IMR-90 (cell line): ENCODE measurements around the gene P2RY2. TPM values are rescaled to one million over a fixed set of nuclear protein-coding genes. Genes with fewer than 3 reads are reported as not detected.

Experiments
- ATAC-seq: fragments of 200-7000 bp; cut with Tn5 transposase; 2 replicates; pipeline ENCODE4 v1.9.1; 2020; ENCODE audit warnings: low read depth, mild to moderate bottlenecking, moderate library complexity
- BruUV-seq: library from RNA; stranded (reverse); fragments of 400-500 nt; replicated peaks from 2 replicates; lab custom pipeline; 2021; lab: Mats Ljungman, UMichigan
- CTCF ChIA-PET: fragments of 300-600 bp; formaldehyde crosslinking; extraction: SDS; loops from one replicate; lab custom pipeline; 2021; ENCODE audit warnings: antibody characterized with exemption; lab: Yijun Ruan, JAX
- POLR2A ChIA-PET: fragments of 300-600 bp; sonication (Branson Sonifier 250); formaldehyde crosslinking; loops from one replicate; lab custom pipeline; 2022; ENCODE audit warnings: antibody characterized with exemption; ENCODE audit not compliant: unreplicated experiment; lab: Charles Lee
- DNase-seq: peaks from one replicate; pipeline ENCODE4 v3.0.0; 2013
- H2AFZ ChIP-seq: replicated peaks from 2 replicates; pipeline ENCODE3; 2013; ENCODE audit warnings: low read length, mild to moderate bottlenecking; ENCODE audit not compliant: poor library complexity
- H2AK5ac ChIP-seq: 2 replicates; pipeline ENCODE4 v1.6.1; 2013; ENCODE audit warnings: low read depth, low read length, inconsistent platforms
- H2AK9ac ChIP-seq: replicated peaks from 2 replicates; pipeline ENCODE3; 2013; ENCODE audit warnings: mild to moderate bottlenecking, low read depth, low read length, moderate library complexity; ENCODE audit not compliant: poor library complexity
- H2BK120ac ChIP-seq: 2 replicates; pipeline ENCODE4 v1.6.1; 2013; ENCODE audit warnings: low read depth, low read length, inconsistent platforms
- H2BK15ac ChIP-seq: 3 replicates; pipeline ENCODE4 v1.6.1; 2013; ENCODE audit warnings: low read depth, low read length, inconsistent platforms
- H2BK20ac ChIP-seq: 2 replicates; pipeline ENCODE4 v1.6.1; 2013; ENCODE audit warnings: low read depth, mild to moderate bottlenecking, inconsistent platforms, low read length, moderate library complexity
- H2BK5ac ChIP-seq: 2 replicates; pipeline ENCODE4 v1.6.1; 2013; ENCODE audit warnings: mild to moderate bottlenecking, low read depth, low read length, inconsistent platforms; ENCODE audit not compliant: poor library complexity, severe bottlenecking
- H3K14ac ChIP-seq: replicated peaks from 2 replicates; pipeline ENCODE4 v1.6.1; 2013; ENCODE audit warnings: low read depth, low read length, inconsistent platforms
- H3K18ac ChIP-seq: 2 replicates; pipeline ENCODE4 v1.6.1; 2013; ENCODE audit warnings: low read depth, low read length, control low read depth
- H3K23ac ChIP-seq: 2 replicates; pipeline ENCODE4 v1.6.1; 2013; ENCODE audit warnings: low read depth, low read length, inconsistent platforms
- H3K27ac ChIP-seq: 2 replicates; pipeline ENCODE4 v1.5.1; 2013; ENCODE audit warnings: mild to moderate bottlenecking, control low read depth, low read length; ENCODE audit not compliant: insufficient read depth
- H3K27me3 ChIP-seq: 2 replicates; pipeline ENCODE4 v1.6.1; 2013; ENCODE audit warnings: low read length; ENCODE audit not compliant: control insufficient read depth, insufficient read depth
- H3K36me3 ChIP-seq: 2 replicates; pipeline ENCODE4 v1.6.1; 2013; ENCODE audit warnings: low read length, mixed read lengths; ENCODE audit not compliant: control insufficient read depth, insufficient read depth
- H3K4ac ChIP-seq: 2 replicates; pipeline ENCODE4 v1.6.1; 2013; ENCODE audit warnings: low read depth, low read length, inconsistent platforms
- H3K4me1 ChIP-seq: 2 replicates; pipeline ENCODE4 v1.6.1; 2013; ENCODE audit warnings: low read length, mixed read lengths; ENCODE audit not compliant: control insufficient read depth, insufficient read depth
- H3K4me2 ChIP-seq: 2 replicates; pipeline ENCODE4 v1.6.1; 2013; ENCODE audit warnings: low read depth, mild to moderate bottlenecking, control low read depth, low read length, moderate library complexity
- H3K4me3 ChIP-seq: 2 replicates; pipeline ENCODE4 v1.5.1; 2013; ENCODE audit warnings: low read depth, mild to moderate bottlenecking, control low read depth, low read length, moderate library complexity; ENCODE audit not compliant: insufficient read depth
- H3K56ac ChIP-seq: 2 replicates; pipeline ENCODE4 v1.6.1; 2013; ENCODE audit warnings: low read length, inconsistent platforms; ENCODE audit not compliant: insufficient read depth; ENCODE audit errors: extremely low read depth
- H3K79me1 ChIP-seq, 2 experiments: 2 replicates each; pipeline ENCODE4 v1.6.1; 2013; ENCODE audit warnings: low read length in 2 of 2, inconsistent platforms in 1 of 2, low read depth in 1 of 2
- H3K9ac ChIP-seq: 2 replicates; pipeline ENCODE4 v1.6.1; 2013; ENCODE audit warnings: low read depth, low read length, control low read depth
- H3K9me1 ChIP-seq: 2 replicates; pipeline ENCODE4 v1.6.1; 2013; ENCODE audit warnings: low read length, inconsistent platforms; ENCODE audit not compliant: insufficient read depth
- H3K9me3 ChIP-seq: 2 replicates; pipeline ENCODE4 v1.6.1; 2013; ENCODE audit warnings: low read length; ENCODE audit not compliant: control insufficient read depth, insufficient read depth
- H4K20me1 ChIP-seq: 2 replicates; pipeline ENCODE4 v1.6.1; 2013; ENCODE audit warnings: low read length, inconsistent platforms; ENCODE audit not compliant: insufficient read depth
- H4K5ac ChIP-seq: 2 replicates; pipeline ENCODE4 v1.6.1; 2013; ENCODE audit warnings: mild to moderate bottlenecking, low read depth, low read length, control low read depth
- H4K8ac ChIP-seq, 2 experiments: 2 replicates each; pipeline ENCODE4 v1.6.1; 2013; ENCODE audit warnings: low read depth in 2 of 2, low read length in 2 of 2, control low read depth in 1 of 2, inconsistent platforms in 1 of 2
- H4K91ac ChIP-seq: 2 replicates; pipeline ENCODE4 v1.6.1; 2013; ENCODE audit warnings: low read depth, low read length, inconsistent platforms; ENCODE audit not compliant: insufficient read depth
- BHLHE40 ChIP-seq: fragments of 150-350 bp; IDR thresholded peaks from 2 replicates; pipeline ENCODE4 v1.6.1; 2016; ENCODE audit warnings: mild to moderate bottlenecking, low read depth, low read length
- CEBPB ChIP-seq: IDR thresholded peaks from 2 replicates; pipeline ENCODE4 v1.6.1; 2012; ENCODE audit warnings: low read depth, low read length, improper control_type of control experiment
- CHD1 ChIP-seq: IDR thresholded peaks from 2 replicates; pipeline ENCODE4 v1.6.1; 2012; ENCODE audit warnings: low read depth, low read length, improper control_type of control experiment
- FOS ChIP-seq: fragments of 150-350 bp; IDR thresholded peaks from 2 replicates; pipeline ENCODE4 v1.6.1; 2016; ENCODE audit warnings: low read depth, low read length
- MAFK ChIP-seq: IDR thresholded peaks from 2 replicates; pipeline ENCODE4 v1.6.1; 2012; ENCODE audit warnings: low read depth, low read length, improper control_type of control experiment
- MAZ ChIP-seq: IDR thresholded peaks from 2 replicates; pipeline ENCODE4 v1.6.1; 2012; ENCODE audit warnings: low read depth, mild to moderate bottlenecking, low read length, improper control_type of control experiment, moderate library complexity, borderline replicate concordance
- MXI1 ChIP-seq: IDR thresholded peaks from 2 replicates; pipeline ENCODE4 v1.6.1; 2012; ENCODE audit warnings: low read depth, mild to moderate bottlenecking, low read length, moderate library complexity, borderline replicate concordance
- NFE2L2 ChIP-seq: fragments of 150-350 bp; IDR thresholded peaks from 2 replicates; pipeline ENCODE4 v1.6.1; 2016; ENCODE audit warnings: low read depth, mild to moderate bottlenecking, low read length
- POLR2A ChIP-seq: IDR thresholded peaks from 2 replicates; pipeline ENCODE4 v1.6.1; 2012; ENCODE audit warnings: mild to moderate bottlenecking, low read depth, low read length
- RAD21 ChIP-seq: IDR thresholded peaks from 2 replicates; pipeline ENCODE4 v1.6.1; 2012; ENCODE audit warnings: low read length, improper control_type of control experiment
- RCOR1 ChIP-seq: IDR thresholded peaks from 2 replicates; pipeline ENCODE4 v1.6.1; 2012; ENCODE audit warnings: mild to moderate bottlenecking, low read length, improper control_type of control experiment; ENCODE audit not compliant: insufficient replicate concordance
- RFX5 ChIP-seq: IDR thresholded peaks from 2 replicates; pipeline ENCODE4 v1.8.0; 2012; ENCODE audit warnings: low read depth, mild to moderate bottlenecking, low read length, moderate library complexity
- SMC3 ChIP-seq: fragments of 150-350 bp; IDR thresholded peaks from 2 replicates; pipeline ENCODE4 v1.6.1; 2016; ENCODE audit warnings: low read depth, mild to moderate bottlenecking, antibody characterized with exemption, low read length, moderate library complexity
- WGBS, 2 experiments: methylation state at CpG; one replicate each; pipeline versions ENCODE4 v1.1.5 to v1.1.7; 2013; ENCODE audit warnings: missing lambda C conversion rate in 2 of 2; ENCODE audit not compliant: insufficient read length in 1 of 2; ENCODE audit errors: extremely low coverage in 2 of 2; 5-methylcytosine and 5-hydroxymethylcytosine counted together
- dilution Hi-C: fragments of 300-500 bp; cut with HindIII; formaldehyde crosslinking; loops from one replicate; pipeline ENCODE4 v1.14.3; 2018; ENCODE audit warnings: low sequenced_read_pairs; ENCODE audit not compliant: unreplicated experiment
- in situ Hi-C: fragments of 300-500 bp; cut with MboI; formaldehyde crosslinking; loops from 3 replicates; pipeline ENCODE4 v1.14.3; 2019; ENCODE audit warnings: low sequenced_read_pairs, inconsistent platforms, mixed read lengths
- intact Hi-C: fragments of 100-400 bp; cut with micrococcal nuclease; formaldehyde crosslinking; loops from 2 replicates; pipeline ENCODE4 v1.10.0; 2022
- polyA plus RNA-seq, 3 experiments: library from polyadenylated mRNA; depleted of rRNA; stranded (reverse); fragments of >200 nt; gene quantifications; 2 replicates each; pipeline ENCODE4 v1.2.3, GENCODE V29; 2012; ENCODE audit warnings: low replicate concordance in 1 of 3
- total RNA-seq: library from RNA; depleted of rRNA; stranded (reverse); fragments of >200 nt; gene quantifications from 2 replicates; pipeline ENCODE4 v1.2.3, GENCODE V29; 2012
- TF ChIP-seq, protein P1 (sequence below): fragments of 150-350 bp; IDR thresholded peaks from 2 replicates; pipeline ENCODE4 v1.6.1; 2016; ENCODE audit warnings: low read depth, mild to moderate bottlenecking, low read length, moderate library complexity, borderline replicate concordance
- TF ChIP-seq, protein P2 (sequence below): conservative IDR thresholded peaks from 2 replicates; pipeline ENCODE4 v1.5.1; 2012; ENCODE audit warnings: mild to moderate bottlenecking, low read depth, low read length, improper control_type of control experiment
- TF ChIP-seq, protein P3 (sequence below): fragments of 150-350 bp; IDR thresholded peaks from 2 replicates; pipeline ENCODE4 v1.6.1; 2017; ENCODE audit warnings: mild to moderate bottlenecking, antibody characterized with exemption, low read length, low read depth

P2RY2 gene
- total and polyA plus RNA-seq, 2 of the 4 experiments (the other 2 are of a cell fraction), result not detected

DNA sequence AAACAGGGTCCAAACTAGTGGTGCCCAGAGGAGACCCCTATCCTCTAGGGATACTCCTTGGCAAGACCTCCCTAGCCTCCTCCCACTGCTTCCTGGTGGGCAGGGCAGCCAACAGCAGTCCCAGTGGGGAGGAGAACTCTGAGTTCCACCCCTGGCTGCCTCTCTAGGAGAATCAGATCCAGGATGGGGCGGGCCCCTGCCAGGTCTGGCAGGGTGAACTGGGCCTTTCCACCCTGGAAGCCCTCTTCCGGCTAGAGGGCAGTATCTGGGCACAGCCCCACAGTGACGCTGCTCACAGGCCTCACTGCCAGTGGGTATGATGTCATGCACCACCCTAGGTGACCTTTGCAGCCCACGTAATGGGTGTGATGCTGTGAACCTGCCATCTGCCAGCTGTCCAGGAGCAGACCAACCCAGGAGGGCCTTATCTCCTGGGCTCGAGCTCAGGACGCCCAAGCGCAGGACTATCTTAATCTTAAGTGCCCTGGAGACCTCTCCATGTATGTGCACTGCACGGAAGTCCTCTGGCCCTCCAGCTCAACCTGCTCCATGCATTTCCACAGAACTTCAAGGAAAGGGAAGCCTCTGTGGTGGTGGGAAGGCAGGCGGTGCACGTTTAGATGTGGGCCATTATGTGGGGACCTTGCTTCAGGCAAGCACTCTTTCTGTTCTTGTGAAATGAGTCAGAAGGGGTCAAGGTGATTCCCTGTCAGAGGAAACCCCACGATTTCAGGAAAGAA is 44.2 kb upstream of the P2RY2 start:
- Histone ChIP-seq H3K9me1 (peaks cover 15% of the 10 kb centered on the region), H3K4me1 (peaks cover 5% of the 10 kb centered on the region), H4K5ac (no peak overlapping the region), H3K4me3 (no peak overlapping the region), H3K9ac (no peak overlapping the region), H2BK20ac (no peak overlapping the region), H3K27me3 (no peaks in the 10 kb centered on the region), H3K4me2 (no peak overlapping the region), H3K23ac (no peak overlapping the region), H2BK5ac (no peak overlapping the region), H4K91ac (no peak overlapping the region), H2AK5ac (no peak overlapping the region), H3K79me1 (no peaks in the 10 kb centered on the region), H2AFZ (no peak overlapping the region), H3K36me3 (no peaks in the 10 kb centered on the region), H3K27ac (no peak overlapping the region), H2BK15ac (no peak overlapping the region), H3K14ac (no peak overlapping the region), H4K20me1 (no peaks in the 10 kb centered on the region), H3K18ac (no peak overlapping the region), H4K8ac (no peak overlapping the region), H3K4ac (no peak overlapping the region), H2AK9ac (no peak overlapping the region), H2BK120ac (no peak overlapping the region), H3K56ac (no peak overlapping the region), H3K9me3 (no peaks in the 10 kb centered on the region)
- DNase-seq (peak; percentile 25), ATAC-seq (no peak)
- in situ Hi-C loops (no loop called here), intact Hi-C loops (no loop called here), dilution Hi-C loops (no loop called here)
- no TSS peak for BruUV-seq
- CTCF ChIA-PET, result no interaction called here
- WGBS, 2 experiments, result 62% methylated on average over 3 of the region's 11 CpGs; no CpG with 5 or more reads in 1 of the 2 experiments
- TF ChIP-seq MAFK (no peak), MXI1 (no peak), RAD21 (no peak), NFE2L2 (no peak), CHD1 (no peak), RFX5 (no peak), BHLHE40 (no peak), FOS (no peak), SMC3 (no peak), CEBPB (no peak), POLR2A (no peak), MAZ (no peak), RCOR1 (no peak)
- TF ChIP-seq, protein P1, sequence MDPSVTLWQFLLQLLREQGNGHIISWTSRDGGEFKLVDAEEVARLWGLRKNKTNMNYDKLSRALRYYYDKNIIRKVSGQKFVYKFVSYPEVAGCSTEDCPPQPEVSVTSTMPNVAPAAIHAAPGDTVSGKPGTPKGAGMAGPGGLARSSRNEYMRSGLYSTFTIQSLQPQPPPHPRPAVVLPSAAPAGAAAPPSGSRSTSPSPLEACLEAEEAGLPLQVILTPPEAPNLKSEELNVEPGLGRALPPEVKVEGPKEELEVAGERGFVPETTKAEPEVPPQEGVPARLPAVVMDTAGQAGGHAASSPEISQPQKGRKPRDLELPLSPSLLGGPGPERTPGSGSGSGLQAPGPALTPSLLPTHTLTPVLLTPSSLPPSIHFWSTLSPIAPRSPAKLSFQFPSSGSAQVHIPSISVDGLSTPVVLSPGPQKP, result no peak
- TF ChIP-seq, protein P2, sequence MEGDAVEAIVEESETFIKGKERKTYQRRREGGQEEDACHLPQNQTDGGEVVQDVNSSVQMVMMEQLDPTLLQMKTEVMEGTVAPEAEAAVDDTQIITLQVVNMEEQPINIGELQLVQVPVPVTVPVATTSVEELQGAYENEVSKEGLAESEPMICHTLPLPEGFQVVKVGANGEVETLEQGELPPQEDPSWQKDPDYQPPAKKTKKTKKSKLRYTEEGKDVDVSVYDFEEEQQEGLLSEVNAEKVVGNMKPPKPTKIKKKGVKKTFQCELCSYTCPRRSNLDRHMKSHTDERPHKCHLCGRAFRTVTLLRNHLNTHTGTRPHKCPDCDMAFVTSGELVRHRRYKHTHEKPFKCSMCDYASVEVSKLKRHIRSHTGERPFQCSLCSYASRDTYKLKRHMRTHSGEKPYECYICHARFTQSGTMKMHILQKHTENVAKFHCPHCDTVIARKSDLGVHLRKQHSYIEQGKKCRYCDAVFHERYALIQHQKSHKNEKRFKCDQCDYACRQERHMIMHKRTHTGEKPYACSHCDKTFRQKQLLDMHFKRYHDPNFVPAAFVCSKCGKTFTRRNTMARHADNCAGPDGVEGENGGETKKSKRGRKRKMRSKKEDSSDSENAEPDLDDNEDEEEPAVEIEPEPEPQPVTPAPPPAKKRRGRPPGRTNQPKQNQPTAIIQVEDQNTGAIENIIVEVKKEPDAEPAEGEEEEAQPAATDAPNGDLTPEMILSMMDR, result no peak
- TF ChIP-seq, protein P3, sequence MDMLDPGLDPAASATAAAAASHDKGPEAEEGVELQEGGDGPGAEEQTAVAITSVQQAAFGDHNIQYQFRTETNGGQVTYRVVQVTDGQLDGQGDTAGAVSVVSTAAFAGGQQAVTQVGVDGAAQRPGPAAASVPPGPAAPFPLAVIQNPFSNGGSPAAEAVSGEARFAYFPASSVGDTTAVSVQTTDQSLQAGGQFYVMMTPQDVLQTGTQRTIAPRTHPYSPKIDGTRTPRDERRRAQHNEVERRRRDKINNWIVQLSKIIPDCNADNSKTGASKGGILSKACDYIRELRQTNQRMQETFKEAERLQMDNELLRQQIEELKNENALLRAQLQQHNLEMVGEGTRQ, result no peak
- POLR2A ChIA-PET, result no interaction called here
